HUES6 (cell line): ENCODE measurements around the gene CFAP47.

ENCODE experiments used
- H3K27ac ChIP-seq: 2 replicates; pipeline ENCODE4 v1.7.0; 2013; ENCODE audit warnings: low read depth, mild to moderate bottlenecking, low read length, inconsistent platforms
- H3K27me3 ChIP-seq: 2 replicates; pipeline ENCODE4 v1.6.1; 2013; ENCODE audit warnings: low read length; ENCODE audit not compliant: control insufficient read depth, insufficient read depth
- H3K36me3 ChIP-seq: 2 replicates; pipeline ENCODE4 v1.6.1; 2013; ENCODE audit warnings: low read length; ENCODE audit not compliant: control insufficient read depth, insufficient read depth
- H3K4me1 ChIP-seq: 2 replicates; pipeline ENCODE4 v1.6.1; 2013; ENCODE audit warnings: low read length; ENCODE audit not compliant: control insufficient read depth, insufficient read depth
- H3K4me3 ChIP-seq: 2 replicates; pipeline ENCODE4 v1.5.1; 2013; ENCODE audit warnings: low read depth, low read length
- H3K9ac ChIP-seq: one replicate; pipeline ENCODE4 v1.6.1; 2013; ENCODE audit warnings: mild to moderate bottlenecking, low read length
- H3K9me3 ChIP-seq: 2 replicates; pipeline ENCODE4 v1.6.1; 2013; ENCODE audit warnings: low read depth, low read length; ENCODE audit not compliant: control insufficient read depth, insufficient read depth

Gene CFAP47

GRCh38 chrX:36383495-36383894 is 464.0 kb downstream of the CFAP47 start:
- H3K4me3 ChIP-seq: no peak overlapping the region
- H3K9ac ChIP-seq: no peak overlapping the region
- H3K9me3 ChIP-seq: no peaks in the 10 kb centered on the region
- H3K36me3 ChIP-seq: no peaks in the 10 kb centered on the region
- no peak overlapping the region for H3K27ac ChIP-seq
- H3K4me1 ChIP-seq: no peaks in the 10 kb centered on the region
- no peaks in the 10 kb centered on the region; the same call in 1 of the 2 replicates for H3K27me3 ChIP-seq

GRCh38 chrX:36388901-36389300 is 469.4 kb downstream of the CFAP47 start:
- Histone ChIP-seq H3K27ac (no peak overlapping the region), H3K9ac (no peak overlapping the region), H3K27me3 (no peaks in the 10 kb centered on the region; the same call in 1 of the 2 replicates), H3K9me3 (no peaks in the 10 kb centered on the region), H3K36me3 (no peaks in the 10 kb centered on the region), H3K4me3 (no peak overlapping the region), H3K4me1 (no peaks in the 10 kb centered on the region)

- no peak overlapping the region for H3K4me3 ChIP-seq
- H3K27ac ChIP-seq: no peak overlapping the region
- no peaks in the 10 kb centered on the region; the same call in 1 of the 2 replicates for H3K27me3 ChIP-seq
- H3K9me3 ChIP-seq: no peaks in the 10 kb centered on the region
- H3K4me1 ChIP-seq: no peaks in the 10 kb centered on the region
- H3K36me3 ChIP-seq: no peaks in the 10 kb centered on the region
- H3K9ac ChIP-seq: no peak overlapping the region
Observed at GRCh38 chrX:36401774-36402173, 482.2 kb downstream of the CFAP47 start.

GRCh38 chrX:36407836-36408235 is 488.3 kb downstream of the CFAP47 start:
- Histone ChIP-seq H3K36me3 (no peaks in the 10 kb centered on the region), H3K9ac (no peak overlapping the region), H3K4me3 (no peak overlapping the region), H3K27ac (no peak overlapping the region), H3K27me3 (no peaks in the 10 kb centered on the region; the same call in 1 of the 2 replicates), H3K9me3 (no peaks in the 10 kb centered on the region), H3K4me1 (no peaks in the 10 kb centered on the region)

- Histone ChIP-seq H3K4me3 (no peak overlapping the region), H3K9ac (no peak overlapping the region), H3K36me3 (no peaks in the 10 kb centered on the region), H3K9me3 (peaks cover 2% of the 10 kb centered on the region; the same call in 1 of the 2 replicates), H3K4me1 (no peaks in the 10 kb centered on the region), H3K27me3 (no peaks in the 10 kb centered on the region; the same call in 1 of the 2 replicates), H3K27ac (no peak overlapping the region)
Observed at GRCh38 chrX:36414056-36414455, 494.5 kb downstream of the CFAP47 start.

- H3K27ac ChIP-seq: no peak overlapping the region
- peaks cover 18% of the 10 kb centered on the region; the same call in 1 of the 2 replicates for H3K4me1 ChIP-seq
- no peaks in the 10 kb centered on the region for H3K36me3 ChIP-seq
- H3K4me3 ChIP-seq: no peak overlapping the region
- H3K9ac ChIP-seq: no peak overlapping the region
- H3K27me3 ChIP-seq: no peaks in the 10 kb centered on the region
- H3K9me3 ChIP-seq: peaks cover 2% of the 10 kb centered on the region; the same call in 1 of the 2 replicates
Observed at GRCh38 chrX:36422368-36422767, 502.8 kb downstream of the CFAP47 start.

GRCh38 chrX:36431819-36432218 is 512.3 kb downstream of the CFAP47 start:
- H3K9ac ChIP-seq: no peak overlapping the region
- H3K4me3 ChIP-seq: no peak overlapping the region
- H3K4me1 ChIP-seq: no peaks in the 10 kb centered on the region
- H3K9me3 ChIP-seq: no peaks in the 10 kb centered on the region
- H3K27ac ChIP-seq: no peak overlapping the region
- no peaks in the 10 kb centered on the region; the same call in 1 of the 2 replicates for H3K27me3 ChIP-seq
- no peaks in the 10 kb centered on the region for H3K36me3 ChIP-seq

- Histone ChIP-seq H3K9ac (no peak overlapping the region), H3K9me3 (no peaks in the 10 kb centered on the region), H3K4me1 (no peaks in the 10 kb centered on the region), H3K4me3 (no peak overlapping the region), H3K27ac (no peak overlapping the region), H3K27me3 (no peaks in the 10 kb centered on the region; the same call in 1 of the 2 replicates), H3K36me3 (no peaks in the 10 kb centered on the region)
Observed at GRCh38 chrX:36434522-36434921, 515.0 kb downstream of the CFAP47 start.
